Spinal cord (tissue), 10 donors: ENCODE measurements around the gene TSC22D4. TPM values are rescaled to one million over a fixed set of nuclear protein-coding genes. Genes with fewer than 3 reads are reported as not detected.

Source experiments
- DNase-seq, 6 donors: peaks; one replicate each; pipeline versions ENCODE4 v3.0.0 to v3.0.0-alpha.2; 2013 to 2015; ENCODE audit warnings: low spot score in 6 of 6, low read depth in 4 of 6
- H3K27ac ChIP-seq: one replicate; pipeline ENCODE4 v1.5.1; 2013; ENCODE audit warnings: low read depth, low read length, control low read depth
- H3K27me3 ChIP-seq: one replicate; pipeline ENCODE4 v1.6.1; 2013; ENCODE audit warnings: low read length; ENCODE audit not compliant: control insufficient read depth, insufficient read depth
- H3K36me3 ChIP-seq: one replicate; pipeline ENCODE4 v1.6.1; 2013; ENCODE audit warnings: low read length; ENCODE audit not compliant: control insufficient read depth, insufficient read depth
- H3K4me1 ChIP-seq: one replicate; pipeline ENCODE4 v1.6.1; 2013; ENCODE audit warnings: low read length; ENCODE audit not compliant: control insufficient read depth, insufficient read depth
- H3K4me3 ChIP-seq: one replicate; pipeline ENCODE4 v1.5.1; 2013; ENCODE audit warnings: low read depth, low read length, control low read depth
- H3K9me3 ChIP-seq: one replicate; pipeline ENCODE4 v1.6.1; 2013; ENCODE audit warnings: low read length; ENCODE audit not compliant: control insufficient read depth, insufficient read depth
- WGBS: methylation state at CpG from one replicate; pipeline ENCODE4 v1.1.5; 2013; ENCODE audit warnings: missing lambda C conversion rate; ENCODE audit not compliant: insufficient coverage; 5-methylcytosine and 5-hydroxymethylcytosine counted together
- polyA plus RNA-seq, 2 donors: library from polyadenylated mRNA; unstranded; fragments of 120-200 nt; gene quantifications; one replicate each; pipeline ENCODE4 v1.2.1, GENCODE V29; 2013; ENCODE audit not compliant: insufficient read length in 2 of 2
- total RNA-seq, 2 donors: library from RNA; depleted of rRNA in 1 of 2; stranded (reverse); fragments of 120-200 nt in 1 of 2; fragments of >200 nt in 1 of 2; gene quantifications; one replicate each; pipeline versions ENCODE4 v1.2.3 to v1.2.4, GENCODE V29; 2013 to 2014
- donor health status: healthy.

The TSC22D4 gene
- total and polyA plus RNA-seq, 4 donors = 67.4 to 376 (median 233) TPM

DNA sequence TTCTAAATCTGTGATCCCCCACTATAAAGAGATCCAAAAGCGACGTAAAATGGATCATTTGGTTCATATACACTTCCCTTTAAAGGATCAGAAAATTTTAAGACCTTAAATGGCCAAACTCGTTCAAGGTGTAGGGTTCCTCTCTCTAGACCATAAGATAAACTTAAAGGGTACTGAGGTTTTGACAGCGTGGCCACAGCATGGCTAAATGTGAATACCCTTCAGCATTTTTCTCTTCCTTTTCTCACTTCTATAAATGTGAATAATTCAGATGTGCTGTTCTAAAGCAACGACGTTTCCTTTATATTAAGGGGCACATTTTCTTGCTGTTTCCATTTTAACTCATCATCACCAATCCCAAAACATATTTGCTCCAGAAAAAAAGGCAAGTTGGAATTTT lies 55.7 kb downstream of the TSC22D4 start:
- H3K27ac ChIP-seq = no peak overlapping the region
- H3K36me3 ChIP-seq = no peaks in the 10 kb centered on the region
- no peak overlapping the region for H3K4me3 ChIP-seq
- peaks cover 8% of the 10 kb centered on the region for H3K4me1 ChIP-seq
- no peaks in the 10 kb centered on the region for H3K9me3 ChIP-seq
- DNase-seq = no peak
- no peaks in the 10 kb centered on the region for H3K27me3 ChIP-seq
- no CpG with 5 or more reads among the region's 6 CpGs for WGBS

DNA sequence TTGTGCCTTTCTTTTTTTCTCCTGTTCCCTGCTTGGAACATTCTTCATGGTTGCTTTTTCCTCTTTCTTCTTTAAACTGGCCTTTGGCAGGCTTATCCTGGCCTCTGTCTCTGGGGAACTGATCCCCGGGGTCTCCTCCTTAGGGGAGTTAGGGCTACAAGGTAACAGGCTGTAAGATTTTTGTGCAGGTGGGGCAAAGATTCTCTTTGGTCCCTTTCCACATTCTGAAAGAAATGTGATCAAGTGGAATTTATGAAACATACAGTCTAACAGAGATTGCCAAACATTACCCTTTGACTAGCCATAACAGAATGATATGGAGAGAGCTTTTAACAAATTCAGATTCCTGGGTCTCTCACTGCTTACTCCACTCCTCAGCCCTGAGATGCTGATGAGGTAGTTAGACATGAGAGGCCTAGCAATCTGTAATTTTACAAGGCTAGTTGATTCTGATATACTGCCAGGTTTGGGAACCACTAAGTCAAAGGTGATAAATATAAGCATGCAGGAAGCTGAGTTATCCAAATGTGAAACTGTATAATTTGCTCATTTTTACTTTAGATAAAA lies 59.3 kb downstream of the TSC22D4 start:
- Histone ChIP-seq H3K4me1 (no peaks in the 10 kb centered on the region), H3K9me3 (no peaks in the 10 kb centered on the region), H3K27ac (no peak overlapping the region), H3K36me3 (no peaks in the 10 kb centered on the region), H3K27me3 (no peaks in the 10 kb centered on the region), H3K4me3 (no peak overlapping the region)
- DNase-seq = no peak
- WGBS = no CpG with 5 or more reads among the region's 1 CpG

GRCh38 chr7:100418930-100419659 lies 59.9 kb downstream of the TSC22D4 start:
- no peaks in the 10 kb centered on the region for H3K9me3 ChIP-seq
- no peak overlapping the region for H3K4me3 ChIP-seq
- no CpG with 5 or more reads among the region's 1 CpG for WGBS
- H3K27me3 ChIP-seq = no peaks in the 10 kb centered on the region
- no peak overlapping the region for H3K27ac ChIP-seq
- no peak for DNase-seq
- H3K36me3 ChIP-seq = no peaks in the 10 kb centered on the region
- no peaks in the 10 kb centered on the region for H3K4me1 ChIP-seq

Other genes starting within 250 kb of the TSC22D4 start
- not detected for gene SPDYE3, start 171.5 kb downstream of the TSC22D4 start, total RNA-seq
- 10 to 100 TPM in 1 of 2 donors, 1 to 10 TPM in 1; 8.8 to 16.0 TPM for gene SPDYE3, start 171.5 kb downstream of the TSC22D4 start, polyA plus RNA-seq
- gene PILRB, start 121.1 kb downstream of the TSC22D4 start, total RNA-seq = 10 to 100 TPM in 1 of 2 donors, 1 to 10 TPM in 1; 9.6 to 27.1 TPM
- gene PILRB, start 121.1 kb downstream of the TSC22D4 start, polyA plus RNA-seq = 10 to 100 TPM; 37.6 to 50.2 TPM
- 1 to 10 TPM; 4.1 to 4.3 TPM for gene PILRA, start 105.7 kb downstream of the TSC22D4 start, total RNA-seq
- gene PILRA, start 105.7 kb downstream of the TSC22D4 start, polyA plus RNA-seq = 10 to 100 TPM in 1 of 2 donors, 1 to 10 TPM in 1; 6.6 to 10.6 TPM
- gene ZCWPW1, start 50.5 kb downstream of the TSC22D4 start, total RNA-seq = 1 to 10 TPM; 5.1 to 7.7 TPM
- gene ZCWPW1, start 50.5 kb downstream of the TSC22D4 start, polyA plus RNA-seq = 1 to 10 TPM; 6.6 to 8.0 TPM
- 10 to 100 TPM; 18.5 to 37.9 TPM for gene MEPCE, start 49.4 kb downstream of the TSC22D4 start, total RNA-seq
- gene MEPCE, start 49.4 kb downstream of the TSC22D4 start, polyA plus RNA-seq = 10 to 100 TPM; 40.1 to 41.8 TPM
- 10 to 100 TPM in 1 of 2 donors, 1 to 10 TPM in 1; 5.3 to 20.4 TPM for gene PPP1R35, start 42.7 kb downstream of the TSC22D4 start, total RNA-seq
- 10 to 100 TPM; 17.2 to 24.4 TPM for gene PPP1R35, start 42.7 kb downstream of the TSC22D4 start, polyA plus RNA-seq
- gene SPACDR, start 15.0 kb downstream of the TSC22D4 start, total RNA-seq = 1 to 10 TPM; 2.0 to 2.1 TPM
- 10 to 100 TPM in 1 of 2 donors, 1 to 10 TPM in 1; 6.5 to 12.0 TPM for gene SPACDR, start 15.0 kb downstream of the TSC22D4 start, polyA plus RNA-seq
- 10 to 100 TPM; 12.0 to 12.6 TPM for gene NYAP1, start 4.7 kb upstream of the TSC22D4 start, total RNA-seq
- gene NYAP1, start 4.7 kb upstream of the TSC22D4 start, polyA plus RNA-seq = 10 to 100 TPM; 62.2 to 63.4 TPM
- gene AGFG2, start 60.0 kb upstream of the TSC22D4 start, total RNA-seq = 10 to 100 TPM; 10.6 to 16.1 TPM
- 10 to 100 TPM; 18.3 to 21.0 TPM for gene AGFG2, start 60.0 kb upstream of the TSC22D4 start, polyA plus RNA-seq
- 1 to 10 TPM in 1 of 2 donors, not detected in 1; 1.9 TPM for gene SAP25, start 94.7 kb upstream of the TSC22D4 start, total RNA-seq
- 1 to 10 TPM; 3.4 to 9.8 TPM for gene SAP25, start 94.7 kb upstream of the TSC22D4 start, polyA plus RNA-seq
- 10 to 100 TPM in 1 of 2 donors, 1 to 10 TPM in 1; 9.6 to 17.2 TPM for gene LRCH4, start 106.9 kb upstream of the TSC22D4 start, total RNA-seq
- gene LRCH4, start 106.9 kb upstream of the TSC22D4 start, polyA plus RNA-seq = 10 to 100 TPM; 41.0 to 61.3 TPM
- 1 to 10 TPM in 1 of 2 donors, under 1 TPM in 1; 0.40 to 2.0 TPM for gene FBXO24, start 107.1 kb upstream of the TSC22D4 start, total RNA-seq
- gene FBXO24, start 107.1 kb upstream of the TSC22D4 start, polyA plus RNA-seq = 1 to 10 TPM in 1 of 2 donors, under 1 TPM in 1; 0.95 to 2.6 TPM
- 100 to 1,000 TPM in 1 of 2 donors, 10 to 100 TPM in 1; 71.6 to 201 TPM for gene PCOLCE, start 123.1 kb upstream of the TSC22D4 start, total RNA-seq
- 100 to 1,000 TPM in 1 of 2 donors, 10 to 100 TPM in 1; 97.7 to 180 TPM for gene PCOLCE, start 123.1 kb upstream of the TSC22D4 start, polyA plus RNA-seq
- 10 to 100 TPM in 1 of 2 donors, 1 to 10 TPM in 1; 8.9 to 15.2 TPM for gene MOSPD3, start 133.3 kb upstream of the TSC22D4 start, total RNA-seq
- 10 to 100 TPM; 51.3 to 54.7 TPM for gene MOSPD3, start 133.3 kb upstream of the TSC22D4 start, polyA plus RNA-seq
- 1 to 10 TPM; 3.7 to 7.0 TPM for gene TFR2, start 162.3 kb upstream of the TSC22D4 start, total RNA-seq
- gene TFR2, start 162.3 kb upstream of the TSC22D4 start, polyA plus RNA-seq = 10 to 100 TPM; 16.9 to 17.9 TPM
- 10 to 100 TPM; 16.5 to 35.2 TPM for gene ACTL6B, start 177.2 kb upstream of the TSC22D4 start, total RNA-seq
- gene ACTL6B, start 177.2 kb upstream of the TSC22D4 start, polyA plus RNA-seq = 10 to 100 TPM; 83.1 to 89.8 TPM
- 10 to 100 TPM; 74.9 to 89.9 TPM for gene GNB2, start 194.5 kb upstream of the TSC22D4 start, total RNA-seq
- 100 to 1,000 TPM; 340 to 353 TPM for gene GNB2, start 194.5 kb upstream of the TSC22D4 start, polyA plus RNA-seq
- 10 to 100 TPM; 13.2 to 26.1 TPM for gene GIGYF1, start 215.0 kb upstream of the TSC22D4 start, total RNA-seq
- 10 to 100 TPM; 41.7 to 53.7 TPM for gene GIGYF1, start 215.0 kb upstream of the TSC22D4 start, polyA plus RNA-seq
- gene POP7, start 226.9 kb upstream of the TSC22D4 start, total RNA-seq = 10 to 100 TPM; 26.2 to 45.2 TPM
- gene POP7, start 226.9 kb upstream of the TSC22D4 start, polyA plus RNA-seq = 10 to 100 TPM; 59.3 to 65.3 TPM
- gene EPO, start 241.3 kb upstream of the TSC22D4 start, total RNA-seq = under 1 TPM in 1 of 2 donors, not detected in 1; 0.28 TPM
- gene EPO, start 241.3 kb upstream of the TSC22D4 start, polyA plus RNA-seq = under 1 TPM; 0.44 TPM